Stimulated activated CD4-positive, alpha-beta T cell treated with anti-CD3 and anti-CD28 coated beads, Interleukin-12 subunit alpha, Interleukin-12 subunit beta, amount 100 ng/mL, for 24 hours (primary cell): ENCODE results near the gene SRC.

ENCODE experiments used
- DNase-seq, 2 experiments: peaks; one replicate each; pipeline ENCODE4 v3.0.0-alpha.2; 2020; ENCODE audit warnings: low read depth in 2 of 2

The SRC gene

DNA sequence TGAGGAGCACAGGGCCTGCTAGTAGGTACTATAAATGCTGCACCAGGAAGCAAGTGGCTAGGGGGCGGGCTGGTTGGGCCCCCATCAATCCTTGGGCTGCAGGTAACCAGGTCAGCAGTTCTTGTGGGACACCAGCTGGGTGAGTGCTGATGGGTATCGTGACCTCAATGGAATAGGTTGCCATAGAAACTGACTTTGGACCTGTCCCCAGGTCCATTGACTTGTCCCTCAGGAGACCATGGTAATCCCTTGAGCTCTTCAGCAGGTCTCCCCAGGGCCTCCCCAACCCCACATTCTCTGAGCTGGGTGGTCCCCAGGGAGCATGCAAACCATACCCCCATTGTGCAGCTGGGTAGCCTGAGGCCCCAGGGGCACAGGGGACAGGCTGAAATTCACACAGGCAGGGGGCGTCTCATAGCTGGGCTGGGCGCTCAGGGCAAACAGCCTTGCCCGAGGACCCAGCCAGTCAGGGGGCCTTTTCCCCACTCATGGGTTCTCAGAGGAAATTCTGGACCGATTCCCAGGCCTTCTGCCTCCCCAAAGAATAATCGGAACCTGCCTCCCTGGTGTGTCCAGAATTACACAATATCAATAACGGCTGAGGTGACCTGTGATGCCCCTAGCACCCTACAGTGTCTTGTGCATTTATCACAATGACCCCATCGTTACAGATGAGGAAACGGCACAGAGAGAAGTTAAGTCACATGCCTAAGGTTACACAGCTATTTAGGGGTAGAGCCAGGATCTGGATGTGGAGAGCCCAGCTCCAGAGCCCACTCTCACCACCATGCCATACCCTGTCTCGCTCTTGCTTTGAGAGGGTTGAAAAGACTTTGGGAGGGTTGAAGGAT is 35.9 kb downstream of the SRC start:
- no peak for DNase-seq

DNA sequence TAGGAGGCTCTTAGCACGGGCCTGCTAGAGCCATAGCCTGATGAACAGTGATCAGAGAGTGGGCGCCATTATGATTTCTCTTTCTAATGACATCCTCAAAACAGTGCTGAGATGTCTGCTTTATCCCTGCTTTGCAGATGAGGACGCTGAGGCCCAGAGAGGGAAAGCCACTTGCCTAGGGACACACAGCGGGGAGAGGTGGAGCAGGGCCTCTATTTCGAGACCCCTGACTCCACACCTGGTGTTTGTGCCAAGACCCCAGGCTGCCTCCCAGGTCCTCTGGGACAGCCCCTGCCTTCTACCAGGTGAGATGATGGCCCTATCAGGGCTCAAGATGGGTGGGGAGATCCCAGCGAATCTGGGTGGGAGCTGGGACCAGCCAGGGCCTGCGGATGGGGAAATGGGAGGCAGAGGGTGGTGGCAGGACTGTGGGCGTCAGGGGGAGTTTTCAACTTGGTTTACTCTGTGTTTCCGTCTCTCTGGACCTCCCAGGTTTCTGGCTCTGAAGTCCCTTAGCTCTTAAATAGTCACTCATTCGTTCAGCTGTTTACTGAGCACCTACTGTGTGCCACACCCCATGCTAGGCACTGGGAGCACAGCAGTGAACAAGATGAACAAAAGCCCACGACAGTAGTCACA is 36.7 kb downstream of the SRC start:
- DNase-seq, result no peak

DNA sequence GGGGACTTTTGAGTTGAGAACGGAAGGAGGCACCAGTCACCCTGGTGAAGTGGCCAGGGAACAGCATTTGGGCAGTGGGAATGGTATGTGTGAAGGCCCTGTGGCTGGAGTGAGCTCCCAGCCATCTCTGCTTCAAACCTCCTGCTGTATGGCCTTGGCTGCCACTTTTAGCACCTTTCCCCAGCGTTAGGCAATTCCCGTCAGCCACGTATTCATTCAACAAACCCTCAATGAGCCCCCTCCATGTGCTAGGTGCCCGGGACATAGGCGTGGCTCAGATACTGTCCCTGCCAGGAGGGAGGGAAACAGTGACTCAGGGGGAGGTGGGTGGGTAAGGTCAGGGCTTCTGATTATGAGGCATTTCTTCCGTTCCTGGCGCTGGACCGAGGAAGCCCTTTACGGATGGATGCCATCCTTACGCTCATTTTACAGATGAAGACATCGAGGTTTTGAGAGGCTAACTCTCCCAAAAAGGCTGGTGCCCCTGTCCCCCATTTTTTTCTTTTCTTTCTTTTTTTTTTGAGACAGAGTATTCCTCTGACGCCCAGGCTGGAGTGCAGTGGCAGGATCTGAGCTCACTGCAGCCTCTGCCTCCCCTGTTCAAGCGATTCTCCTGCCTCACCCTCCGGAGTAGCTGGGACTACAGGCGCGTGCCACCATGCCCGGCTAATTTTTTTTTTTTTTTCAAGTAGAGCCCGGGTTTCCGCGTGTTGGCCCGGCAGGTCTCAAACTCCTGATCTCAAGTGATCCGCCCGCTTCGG is 37.5 kb downstream of the SRC start:
- no peak for DNase-seq

DNA sequence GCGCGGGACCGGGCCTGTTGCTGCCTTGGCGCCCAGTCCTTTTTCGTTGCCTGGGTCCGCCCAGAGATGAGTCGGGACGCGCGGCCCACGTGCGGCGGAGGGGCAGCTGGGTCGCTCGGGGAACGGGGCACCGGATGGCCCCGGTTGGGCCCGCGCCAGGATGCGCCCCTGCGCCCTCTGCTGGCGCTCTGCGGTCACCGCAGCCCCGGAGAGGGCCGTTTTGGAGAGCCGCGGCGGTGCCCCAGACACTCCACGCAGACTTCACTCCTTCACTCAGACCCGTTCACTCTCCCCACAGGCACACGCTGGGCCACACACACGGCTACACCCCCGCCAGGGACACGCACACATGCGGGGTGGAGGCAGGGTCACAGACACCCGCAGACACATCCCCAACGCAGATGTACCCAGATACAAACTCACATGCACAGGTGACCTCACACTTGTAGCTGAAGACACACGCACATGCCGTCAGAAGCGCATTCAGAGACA is 38.8 kb downstream of the SRC start:
- DNase-seq, result peak; percentile 57 to 71

DNA sequence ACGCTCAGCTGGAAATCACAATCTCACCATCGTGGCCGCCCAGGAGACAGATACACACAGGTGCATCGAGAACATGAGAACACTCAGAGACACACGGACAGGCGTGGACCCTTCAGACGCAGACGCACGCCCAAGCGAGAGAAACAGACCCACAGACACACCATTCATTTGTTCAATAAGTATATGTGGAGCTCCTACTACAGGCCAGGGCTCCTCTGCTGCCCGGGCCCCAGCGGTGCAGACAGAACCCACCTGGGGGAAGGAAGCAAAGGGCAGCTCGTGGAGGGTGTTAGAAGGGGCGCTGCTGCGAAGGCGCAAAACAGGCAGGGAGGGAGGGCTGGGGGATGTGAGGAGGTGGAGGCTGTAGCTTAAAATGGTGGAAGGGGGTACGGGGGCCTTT is 39.2 kb downstream of the SRC start:
- no peak for DNase-seq

DNA sequence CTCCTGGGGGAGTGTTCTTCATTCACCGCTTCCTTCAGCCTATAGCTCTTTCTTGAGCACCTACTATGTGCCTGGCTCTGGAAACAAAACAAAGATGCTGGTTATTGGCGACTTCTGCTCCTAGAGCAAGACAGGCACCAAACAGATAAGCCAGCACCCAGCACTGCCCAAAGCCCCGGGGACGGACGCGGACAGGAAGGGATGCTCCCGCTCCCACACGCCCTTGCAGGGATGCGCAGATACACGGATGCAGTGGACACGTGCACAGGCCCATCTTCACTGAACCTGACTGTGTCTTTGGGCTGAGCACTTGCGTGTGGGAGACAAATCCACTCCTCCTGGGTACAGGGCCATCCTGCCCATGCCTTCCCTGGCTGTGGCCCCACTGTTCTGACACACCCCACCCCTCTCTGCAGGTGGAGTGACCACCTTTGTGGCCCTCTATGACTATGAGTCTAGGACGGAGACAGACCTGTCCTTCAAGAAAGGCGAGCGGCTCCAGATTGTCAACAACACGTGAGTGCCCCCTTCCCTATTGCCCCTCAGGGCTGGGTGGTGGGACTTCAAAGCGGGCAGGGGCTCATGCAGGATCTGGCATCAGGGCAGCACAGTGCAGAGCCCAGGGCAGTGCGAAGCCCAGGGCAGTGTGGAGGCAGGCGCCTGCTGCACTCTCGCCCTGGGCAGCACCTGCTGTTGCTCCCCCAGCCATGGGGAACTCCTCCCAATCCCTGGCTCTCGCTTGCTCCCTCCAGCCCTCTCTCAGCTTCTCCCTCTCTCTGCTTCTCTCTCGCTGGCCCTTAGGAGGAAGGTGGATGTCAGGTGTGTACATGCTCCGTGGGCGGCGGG is 39.9 kb downstream of the SRC start:
- no peak for DNase-seq

DNA sequence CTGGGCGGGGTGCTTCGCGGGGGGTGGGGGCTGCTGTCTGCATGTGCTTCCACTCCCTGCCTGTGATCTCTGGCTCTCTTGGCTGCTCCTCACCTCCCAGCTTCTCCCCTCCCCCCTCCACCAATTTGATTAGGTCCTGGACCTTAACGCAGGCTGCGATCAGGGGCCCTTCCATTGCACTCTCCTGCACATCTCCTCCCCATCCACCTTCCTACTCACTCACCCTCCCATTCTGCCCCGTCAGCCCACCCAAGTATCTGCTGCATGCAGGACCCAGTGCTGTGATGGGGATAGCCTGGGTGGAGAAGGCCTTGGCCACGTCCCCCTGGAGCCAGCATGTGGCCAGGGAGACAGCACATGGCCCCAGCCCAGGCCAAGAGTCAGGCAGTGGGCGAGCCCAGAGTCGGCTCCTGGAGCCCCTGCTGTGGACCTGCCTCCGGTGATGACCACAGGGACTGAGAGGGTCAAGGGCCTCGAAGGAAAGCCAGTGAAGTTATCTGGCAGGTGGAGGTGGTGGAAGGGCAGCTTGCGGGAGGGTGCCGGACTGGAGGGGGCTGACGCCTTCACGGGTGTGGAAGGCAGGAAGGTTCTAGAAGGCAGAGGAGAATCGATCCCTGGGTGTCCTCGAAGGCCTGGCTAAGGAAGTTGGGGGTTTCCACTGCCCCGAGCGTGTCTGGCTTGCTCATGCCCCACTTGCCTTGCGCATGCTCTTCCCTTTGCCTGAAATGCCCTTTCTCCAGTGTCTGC is 40.7 kb downstream of the SRC start:
- DNase-seq, result no peak

DNA sequence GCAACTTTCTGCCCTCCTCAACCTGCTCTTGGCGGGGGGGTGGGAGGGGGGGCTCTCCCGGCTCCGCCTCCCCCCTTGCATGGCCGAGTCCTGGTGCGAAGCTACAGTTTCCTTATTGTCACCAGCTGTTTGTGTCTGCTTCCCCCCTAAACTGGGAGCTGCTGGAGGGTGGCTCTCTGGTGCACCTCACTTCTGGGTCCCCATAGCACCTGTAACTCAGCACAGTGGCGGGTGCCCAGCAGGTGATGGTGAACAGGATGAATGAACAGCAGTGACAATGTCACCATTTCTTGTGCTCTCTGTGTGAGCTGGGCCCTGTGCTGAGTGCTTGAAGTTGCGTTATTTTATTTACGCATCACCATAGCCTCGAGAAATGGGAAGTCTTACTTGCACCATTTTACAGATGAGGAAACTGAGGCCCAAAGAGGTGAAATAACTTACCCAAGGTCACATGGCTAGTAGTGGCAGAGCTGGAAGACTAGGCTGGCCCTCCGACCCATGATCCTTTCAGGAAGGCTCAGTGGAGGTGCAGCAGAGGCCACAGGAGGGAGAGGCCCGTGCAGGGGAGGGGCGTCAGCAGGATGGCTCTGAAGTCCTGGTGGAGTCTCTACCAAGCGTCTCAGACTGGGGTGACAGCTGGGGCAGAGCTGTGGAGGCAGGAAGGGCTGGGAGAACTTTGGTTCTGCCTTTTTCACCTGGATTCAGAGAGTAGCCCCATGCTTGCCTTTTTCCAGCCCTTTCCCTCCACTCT is 41.8 kb downstream of the SRC start:
- DNase-seq, result no peak

DNA sequence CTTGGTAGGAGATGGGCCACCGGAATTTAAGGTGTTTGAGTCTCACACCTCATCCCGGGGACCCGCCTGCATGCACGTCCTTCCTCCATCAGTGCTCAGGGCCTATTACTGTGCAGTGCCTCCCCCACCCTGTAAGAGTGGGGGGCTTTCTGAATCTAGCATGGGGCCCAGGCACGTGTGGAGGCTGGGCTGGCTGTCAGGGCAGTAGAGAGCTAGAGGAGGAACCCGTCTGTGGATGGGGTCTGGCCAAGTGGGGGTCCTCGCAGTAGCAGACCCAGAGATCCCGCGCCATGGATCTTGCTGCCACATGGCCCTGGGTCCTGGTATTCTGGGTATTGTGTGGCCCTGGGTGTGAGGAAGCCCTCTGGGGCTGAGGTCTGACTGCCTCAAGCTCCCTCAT is 42.9 kb downstream of the SRC start:
- DNase-seq, result no peak

DNA sequence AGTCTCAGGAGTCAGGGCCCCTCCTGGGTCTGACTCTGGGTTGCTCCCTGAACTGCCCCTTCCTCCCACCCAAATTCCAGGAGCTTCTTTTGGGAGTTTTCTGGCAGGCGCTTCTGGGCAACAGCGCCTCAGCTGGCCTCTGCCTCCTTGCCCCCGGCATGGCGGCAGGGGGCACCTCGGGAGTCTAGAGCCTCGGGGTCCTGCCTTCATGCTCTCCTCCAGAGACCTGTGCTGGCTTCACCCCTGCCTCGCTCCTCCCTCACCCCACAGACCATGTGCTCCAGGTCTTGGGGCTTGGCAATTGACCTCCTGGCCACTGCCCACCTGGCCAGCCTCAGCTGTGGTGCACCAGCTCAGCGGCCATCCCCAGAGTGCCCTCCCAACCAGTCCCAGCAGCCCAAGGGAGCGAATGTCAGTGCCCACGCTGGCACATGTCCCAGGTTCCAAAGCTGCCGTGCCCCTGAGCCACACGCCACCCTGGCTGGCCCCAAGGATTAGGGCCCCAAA is 43.4 kb downstream of the SRC start:
- no peak for DNase-seq

DNA sequence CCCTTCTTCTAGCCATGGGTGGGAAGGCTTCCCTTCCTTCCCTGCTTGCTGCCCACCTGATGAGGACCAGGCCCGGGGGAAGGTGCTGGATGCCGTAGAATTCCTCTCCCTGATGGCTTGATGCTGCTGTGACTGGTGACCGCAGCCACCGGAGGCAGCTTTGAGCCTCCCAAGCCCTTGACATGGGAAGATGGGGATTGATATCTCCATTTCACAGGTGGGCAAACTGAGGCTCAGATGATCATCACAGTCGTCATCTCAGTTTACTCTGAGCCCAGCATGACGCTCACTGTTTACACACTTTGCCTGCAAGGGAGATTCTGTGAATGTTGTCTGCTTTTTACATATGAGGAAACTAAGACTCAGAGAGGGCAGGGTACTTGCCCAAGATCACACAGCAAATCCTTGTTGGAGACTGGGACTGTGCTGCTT is 43.9 kb downstream of the SRC start:
- no peak for DNase-seq

DNA sequence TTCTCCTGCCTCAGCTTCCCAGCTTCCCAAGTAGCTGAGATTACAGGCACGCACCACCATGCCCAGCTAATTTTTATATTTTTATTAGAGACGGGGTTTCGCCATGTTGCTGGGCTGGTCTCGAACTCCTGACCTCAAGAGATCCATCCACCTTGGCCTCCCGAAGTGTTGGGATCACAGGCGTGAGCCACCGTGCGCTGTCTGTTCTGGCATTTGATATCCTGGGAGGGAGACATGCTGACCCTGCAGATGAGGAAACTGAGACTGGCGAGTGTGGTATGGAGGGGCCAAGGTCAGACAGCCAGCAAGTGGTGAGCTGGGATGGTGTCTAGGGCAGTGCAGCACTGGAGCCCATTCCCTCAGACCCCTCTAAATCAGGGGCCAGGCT is 44.6 kb downstream of the SRC start:
- no peak for DNase-seq

DNA sequence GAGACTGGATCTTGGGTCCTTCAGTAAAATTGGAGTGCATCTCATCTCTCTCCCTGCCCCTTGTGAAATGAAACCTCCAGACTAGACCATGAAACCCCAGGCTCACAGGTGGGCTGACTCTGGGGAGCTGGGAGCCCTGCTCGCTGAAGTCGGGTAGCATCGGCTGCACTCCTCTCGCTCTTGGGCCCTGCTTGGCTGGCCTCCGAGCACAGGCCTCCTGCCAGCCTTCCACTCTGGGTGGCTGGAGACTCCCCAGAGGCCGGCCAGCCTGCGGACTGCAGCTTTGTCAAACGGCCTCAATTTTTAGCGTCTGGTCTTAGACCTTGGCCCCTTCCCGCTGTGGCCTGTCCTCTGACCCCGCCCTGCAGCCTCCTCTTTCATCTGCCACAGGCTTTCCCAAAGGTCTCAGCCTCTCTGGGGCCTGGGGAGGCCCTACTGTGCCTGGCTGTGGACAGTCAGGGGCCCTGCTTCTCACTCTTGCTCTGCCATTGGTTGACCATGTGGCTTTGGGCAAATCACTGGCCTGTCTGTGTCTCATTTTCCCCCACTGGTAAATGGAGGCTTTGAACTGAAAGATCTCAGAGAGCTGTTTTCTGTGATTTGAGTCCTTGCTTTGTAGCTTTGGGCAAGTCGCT is 45.1 kb downstream of the SRC start:
- DNase-seq, result no peak

DNA sequence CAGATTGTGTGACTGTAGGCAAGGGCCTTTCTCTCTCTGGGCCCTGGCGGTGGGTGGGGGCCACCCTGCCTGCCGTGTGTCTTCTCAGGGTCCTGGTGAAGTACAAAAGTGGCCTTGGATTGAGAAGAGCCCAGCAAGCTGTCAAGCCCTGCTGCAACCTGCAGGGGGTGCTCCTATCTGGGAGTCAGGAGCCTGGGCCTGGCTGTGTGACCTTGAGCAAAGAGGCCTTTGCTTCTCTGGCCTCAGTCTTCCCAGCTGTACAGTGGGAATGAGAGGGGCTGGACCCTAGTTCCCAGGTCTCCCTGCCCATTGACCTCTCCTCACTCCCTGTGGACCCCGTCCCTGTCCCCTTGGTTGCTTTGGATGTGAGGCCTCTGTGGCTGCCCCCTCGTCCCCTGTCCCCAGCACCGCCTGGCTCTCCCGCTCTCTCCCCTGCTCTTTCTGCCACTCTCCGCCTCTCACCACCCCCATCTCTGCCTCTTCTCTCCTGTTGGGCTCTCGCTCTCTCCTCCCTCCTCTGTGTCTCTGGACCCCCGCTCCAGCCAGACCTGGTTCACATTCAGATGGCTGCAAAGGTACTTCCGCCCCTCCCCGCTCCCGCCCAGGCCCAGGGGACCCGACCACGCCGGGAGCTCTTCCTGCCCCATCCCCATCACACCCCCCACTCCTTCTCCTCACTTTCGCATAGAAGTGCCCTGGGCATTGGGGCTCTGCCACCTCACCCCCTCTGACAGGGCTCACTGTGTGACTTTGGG is 46.7 kb downstream of the SRC start:
- no peak for DNase-seq

DNA sequence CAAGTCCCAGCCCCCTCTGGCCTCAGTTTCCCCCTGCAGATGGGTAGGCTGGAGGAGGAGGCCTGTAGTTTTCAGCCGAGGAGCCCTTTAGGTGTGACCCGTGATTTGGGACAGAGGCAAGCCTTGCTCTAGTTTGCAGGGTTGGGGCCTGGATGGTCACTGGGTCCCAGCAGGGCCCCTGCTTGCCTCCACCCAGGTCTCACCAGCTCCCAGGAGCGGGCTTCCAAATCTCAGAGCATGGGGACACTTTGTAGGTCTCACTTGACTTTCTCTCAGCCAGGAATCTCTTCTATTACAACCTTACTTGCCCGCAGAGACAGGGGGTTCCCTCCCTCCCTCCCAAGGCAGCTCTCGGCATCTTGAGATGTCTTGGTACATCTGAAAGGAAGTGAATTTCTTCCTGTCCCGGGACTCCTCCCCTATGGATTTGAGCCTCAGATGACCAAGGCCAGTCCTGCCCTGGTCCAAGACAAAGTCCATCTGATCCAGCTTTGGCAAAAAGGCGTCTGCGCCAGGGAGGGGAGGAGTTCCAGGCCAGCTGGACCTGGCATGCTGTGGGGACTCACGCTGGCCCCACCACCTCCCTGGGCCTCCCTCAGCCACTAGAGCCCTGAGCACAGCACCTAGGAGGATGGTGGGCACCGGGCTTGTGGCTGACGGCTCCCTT is 47.4 kb downstream of the SRC start:
- no peak for DNase-seq

DNA sequence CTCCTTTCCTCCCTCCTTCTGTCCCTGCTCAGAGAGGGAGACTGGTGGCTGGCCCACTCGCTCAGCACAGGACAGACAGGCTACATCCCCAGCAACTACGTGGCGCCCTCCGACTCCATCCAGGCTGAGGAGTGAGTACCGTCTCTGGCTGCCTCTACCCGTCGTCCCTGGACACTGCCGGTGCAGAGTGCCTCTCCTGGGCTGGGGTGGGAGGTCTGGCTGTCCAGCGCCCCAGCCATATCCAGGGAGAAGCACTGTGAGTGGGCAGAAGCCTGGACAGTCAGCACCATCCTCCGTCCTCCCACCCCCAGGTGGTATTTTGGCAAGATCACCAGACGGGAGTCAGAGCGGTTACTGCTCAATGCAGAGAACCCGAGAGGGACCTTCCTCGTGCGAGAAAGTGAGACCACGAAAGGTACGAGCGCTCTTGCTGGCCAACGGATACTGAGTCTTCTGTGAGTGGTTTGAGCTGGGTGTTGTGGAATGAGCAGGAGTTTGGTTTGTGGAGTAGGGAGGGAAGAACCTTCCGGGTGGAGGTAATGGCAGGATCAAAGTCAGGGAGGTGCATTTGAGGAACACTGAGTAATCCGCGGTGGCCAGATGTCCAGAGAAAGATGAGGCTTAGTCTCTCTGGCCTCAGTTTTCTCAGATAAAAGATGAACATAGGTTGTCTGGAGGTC is 48.1 kb downstream of the SRC start:
- DNase-seq, result no peak

DNA sequence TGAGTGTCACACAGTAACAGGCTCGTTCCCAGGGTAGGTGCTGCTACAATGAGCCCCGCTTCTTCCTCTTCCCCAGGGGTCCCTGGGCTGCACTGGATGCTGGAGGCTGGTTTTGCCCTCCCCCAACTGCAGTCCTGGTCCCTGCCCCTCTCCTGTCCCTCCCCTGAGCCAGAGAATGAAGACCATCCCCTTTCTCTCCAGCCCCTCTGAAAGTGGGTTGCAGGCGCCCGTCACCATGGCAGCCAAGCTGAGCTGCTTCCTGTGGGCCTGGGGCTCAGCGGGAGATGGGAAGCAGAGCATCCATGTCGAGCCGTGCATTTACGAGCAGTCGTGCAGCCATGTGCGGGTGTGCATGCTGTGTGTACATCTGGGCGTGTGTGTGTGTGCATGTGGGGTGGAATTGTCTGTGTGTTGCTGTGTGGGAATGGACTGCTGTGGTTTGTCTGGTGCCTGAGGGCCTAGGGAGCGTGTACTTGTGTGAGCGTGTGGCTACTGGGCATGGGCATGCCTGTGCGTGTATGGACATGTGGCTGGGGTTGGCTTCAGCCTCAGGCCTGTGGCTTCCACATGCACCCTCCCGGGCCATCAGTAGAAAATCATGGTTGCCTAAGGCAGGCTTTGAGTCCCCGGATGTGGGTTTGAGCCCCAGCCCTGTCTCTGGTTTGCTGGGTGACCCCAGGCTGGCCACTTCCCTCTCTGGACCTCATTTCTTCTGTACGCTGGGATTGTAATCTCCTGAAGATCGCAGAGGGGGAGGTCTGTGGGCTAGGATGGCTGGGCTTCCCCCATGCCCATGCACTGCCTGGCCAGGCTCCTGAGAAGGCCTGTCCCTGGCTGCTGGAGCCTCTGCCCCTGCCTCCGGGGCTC is 48.8 kb downstream of the SRC start:
- no peak for DNase-seq
